Chondrocyte (in vitro differentiated cells): Measurements from ENCODE around the gene PPP1R14B. TPM values are rescaled to one million over a fixed set of nuclear protein-coding genes. Genes with fewer than 3 reads are reported as not detected.

ENCODE experiments used
- DNase-seq: peaks from one replicate; pipeline ENCODE4 v3.0.0; 2021; ENCODE audit warnings: mixed read lengths, low spot score
- H3K27ac Mint-ChIP-seq: one replicate; pipeline ENCODE4 v1.8.0; 2021; ENCODE audit warnings: mild to moderate bottlenecking, moderate library complexity, mixed read lengths; ENCODE audit not compliant: unreplicated experiment
- H3K27me3 Mint-ChIP-seq: 2 replicates; pipeline ENCODE4 v1.8.0; 2021; ENCODE audit warnings: low read depth, mixed read lengths
- H3K36me3 Mint-ChIP-seq: 2 replicates; pipeline ENCODE4 v1.8.0; 2021; ENCODE audit warnings: low read depth, mixed read lengths
- H3K4me1 Mint-ChIP-seq: 2 replicates; pipeline ENCODE4 v1.8.0; 2021; ENCODE audit warnings: low read depth, mild to moderate bottlenecking, mixed read lengths
- H3K4me3 Mint-ChIP-seq: one replicate; pipeline ENCODE4 v1.8.0; 2021; ENCODE audit warnings: mild to moderate bottlenecking, moderate library complexity, mixed read lengths; ENCODE audit not compliant: unreplicated experiment
- H3K9me3 Mint-ChIP-seq: 2 replicates; pipeline ENCODE4 v1.8.0; 2021; ENCODE audit warnings: low read depth, mixed read lengths
- total RNA-seq: library from RNA; stranded (reverse); gene quantifications from 3 replicates; pipeline ENCODE4 v1.2.1, GENCODE V29; 2021
- TF ChIP-seq, protein P1 (sequence below): fragments of 200-600 bp; sonication (generic); IDR thresholded peaks from 2 replicates; pipeline ENCODE4 v1.5.0; 2021; ENCODE audit warnings: antibody characterized with exemption, mild to moderate bottlenecking, moderate library complexity

Gene PPP1R14B
- total RNA-seq, 1 donor from 2014 or later: 322 TPM

DNA sequence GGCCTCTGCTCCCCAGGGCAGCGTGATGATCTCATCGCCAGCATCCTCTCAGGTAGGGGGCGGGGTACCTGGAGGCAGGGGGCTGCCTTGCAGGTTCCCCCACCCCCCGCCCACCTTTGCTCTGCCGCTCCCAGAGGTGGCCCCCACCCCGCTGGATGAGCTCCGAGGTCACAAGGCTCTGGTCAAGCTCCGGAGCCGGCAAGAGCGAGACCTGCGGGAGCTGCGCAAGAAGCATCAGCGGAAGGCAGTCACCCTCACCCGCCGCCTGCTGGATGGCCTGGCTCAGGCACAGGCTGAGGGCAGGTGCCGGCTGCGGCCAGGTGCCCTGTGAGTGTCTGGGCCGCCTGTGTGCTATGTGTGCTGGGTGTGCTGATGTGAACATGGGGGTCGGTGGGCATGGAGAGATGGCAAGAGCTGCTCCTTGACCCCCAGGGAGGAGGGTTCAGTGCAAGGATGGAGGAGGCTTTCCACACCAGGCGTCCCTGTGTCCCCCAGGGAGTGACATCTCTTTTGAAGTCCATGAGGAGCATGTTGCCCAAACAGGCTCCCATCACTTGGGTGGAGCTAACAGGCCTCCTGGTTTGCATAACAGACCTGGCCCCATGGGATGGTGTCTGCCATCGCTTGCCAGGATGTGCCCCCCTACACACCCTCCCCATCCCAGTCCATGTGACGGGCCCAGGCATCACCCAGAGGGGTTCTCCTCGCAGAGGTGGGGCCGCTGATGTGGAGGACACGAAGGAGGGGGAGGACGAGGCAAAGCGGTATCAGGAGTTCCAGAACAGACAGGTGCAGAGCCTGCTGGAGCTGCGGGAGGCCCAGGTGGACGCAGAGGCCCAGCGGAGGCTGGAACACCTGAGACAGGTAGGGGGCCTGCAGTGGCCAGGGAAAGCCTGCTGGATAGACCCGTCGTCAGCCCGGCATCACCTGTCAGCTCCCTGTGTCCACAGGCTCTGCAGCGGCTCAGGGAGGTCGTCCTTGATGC, 18.7 kb upstream of the PPP1R14B start:
- TF ChIP-seq, protein P1, sequence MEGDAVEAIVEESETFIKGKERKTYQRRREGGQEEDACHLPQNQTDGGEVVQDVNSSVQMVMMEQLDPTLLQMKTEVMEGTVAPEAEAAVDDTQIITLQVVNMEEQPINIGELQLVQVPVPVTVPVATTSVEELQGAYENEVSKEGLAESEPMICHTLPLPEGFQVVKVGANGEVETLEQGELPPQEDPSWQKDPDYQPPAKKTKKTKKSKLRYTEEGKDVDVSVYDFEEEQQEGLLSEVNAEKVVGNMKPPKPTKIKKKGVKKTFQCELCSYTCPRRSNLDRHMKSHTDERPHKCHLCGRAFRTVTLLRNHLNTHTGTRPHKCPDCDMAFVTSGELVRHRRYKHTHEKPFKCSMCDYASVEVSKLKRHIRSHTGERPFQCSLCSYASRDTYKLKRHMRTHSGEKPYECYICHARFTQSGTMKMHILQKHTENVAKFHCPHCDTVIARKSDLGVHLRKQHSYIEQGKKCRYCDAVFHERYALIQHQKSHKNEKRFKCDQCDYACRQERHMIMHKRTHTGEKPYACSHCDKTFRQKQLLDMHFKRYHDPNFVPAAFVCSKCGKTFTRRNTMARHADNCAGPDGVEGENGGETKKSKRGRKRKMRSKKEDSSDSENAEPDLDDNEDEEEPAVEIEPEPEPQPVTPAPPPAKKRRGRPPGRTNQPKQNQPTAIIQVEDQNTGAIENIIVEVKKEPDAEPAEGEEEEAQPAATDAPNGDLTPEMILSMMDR: no peak
- DNase-seq: no peak
- H3K4me1 Mint-ChIP-seq: peaks cover 21% of the 10 kb centered on the region
- H3K27ac Mint-ChIP-seq: no peak overlapping the region
- no peak overlapping the region for H3K4me3 Mint-ChIP-seq
- peaks cover 17% of the 10 kb centered on the region for H3K36me3 Mint-ChIP-seq
- H3K27me3 Mint-ChIP-seq: no peaks in the 10 kb centered on the region
- no peaks in the 10 kb centered on the region for H3K9me3 Mint-ChIP-seq

DNA sequence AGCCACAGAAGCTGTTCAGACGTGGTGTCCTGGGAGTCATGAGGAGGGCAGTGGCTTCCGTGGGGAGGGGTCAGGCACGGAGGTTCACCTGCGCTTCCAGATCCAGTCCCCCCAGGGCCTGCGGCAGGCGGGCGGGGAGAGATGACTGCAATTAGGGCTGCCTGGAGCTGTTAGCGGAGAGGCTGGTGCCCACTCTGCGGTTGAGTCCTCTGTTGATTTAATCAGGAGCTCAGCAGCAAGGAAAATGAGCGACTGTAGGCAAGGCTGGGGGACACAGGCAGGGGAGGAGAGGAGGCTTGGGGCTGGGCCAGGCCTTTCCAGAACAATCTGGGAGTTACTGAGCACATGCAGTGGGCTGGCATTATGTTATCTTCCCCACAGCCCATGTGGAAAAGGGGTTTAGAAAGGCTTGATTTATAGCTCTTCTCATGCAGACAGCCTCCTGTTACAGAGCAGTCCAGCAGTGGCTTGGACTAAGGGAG, 17.7 kb upstream of the PPP1R14B start:
- DNase-seq: no peak
- no peaks in the 10 kb centered on the region for H3K9me3 Mint-ChIP-seq
- H3K4me1 Mint-ChIP-seq: peaks cover 21% of the 10 kb centered on the region

DNA sequence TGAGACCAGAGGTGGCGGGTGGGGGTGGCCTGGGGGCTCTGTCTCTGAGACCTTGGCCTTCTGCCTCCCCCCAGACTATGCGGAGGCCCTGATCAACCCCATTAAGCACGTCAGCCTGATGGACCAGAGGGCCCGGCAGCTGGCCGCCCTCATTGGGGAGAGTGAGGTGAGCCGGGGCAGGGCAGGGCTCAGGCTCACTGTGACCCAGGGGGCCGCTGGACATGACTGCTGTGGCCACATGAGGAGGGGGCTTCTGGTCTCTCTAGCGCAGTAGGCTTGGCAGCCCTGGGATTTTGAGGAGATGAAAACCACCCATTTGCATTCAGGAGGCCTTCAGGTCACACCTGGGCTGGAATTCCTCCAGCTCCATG, 17.2 kb upstream of the PPP1R14B start:
- H3K9me3 Mint-ChIP-seq: no peaks in the 10 kb centered on the region
- TF ChIP-seq, protein P1: no peak
- H3K27me3 Mint-ChIP-seq: no peaks in the 10 kb centered on the region
- H3K4me1 Mint-ChIP-seq: peaks cover 19% of the 10 kb centered on the region
- H3K27ac Mint-ChIP-seq: no peak overlapping the region
- H3K4me3 Mint-ChIP-seq: no peak overlapping the region
- no peak for DNase-seq
- H3K36me3 Mint-ChIP-seq: peaks cover 28% of the 10 kb centered on the region

More for the DNA sequence above, 17.7 kb upstream of the PPP1R14B start:
- Mint-ChIP-seq H3K27me3 (no peaks in the 10 kb centered on the region), H3K27ac (no peak overlapping the region), H3K4me3 (no peak overlapping the region), H3K36me3 (peaks cover 26% of the 10 kb centered on the region)
- TF ChIP-seq, protein P1: no peak

DNA sequence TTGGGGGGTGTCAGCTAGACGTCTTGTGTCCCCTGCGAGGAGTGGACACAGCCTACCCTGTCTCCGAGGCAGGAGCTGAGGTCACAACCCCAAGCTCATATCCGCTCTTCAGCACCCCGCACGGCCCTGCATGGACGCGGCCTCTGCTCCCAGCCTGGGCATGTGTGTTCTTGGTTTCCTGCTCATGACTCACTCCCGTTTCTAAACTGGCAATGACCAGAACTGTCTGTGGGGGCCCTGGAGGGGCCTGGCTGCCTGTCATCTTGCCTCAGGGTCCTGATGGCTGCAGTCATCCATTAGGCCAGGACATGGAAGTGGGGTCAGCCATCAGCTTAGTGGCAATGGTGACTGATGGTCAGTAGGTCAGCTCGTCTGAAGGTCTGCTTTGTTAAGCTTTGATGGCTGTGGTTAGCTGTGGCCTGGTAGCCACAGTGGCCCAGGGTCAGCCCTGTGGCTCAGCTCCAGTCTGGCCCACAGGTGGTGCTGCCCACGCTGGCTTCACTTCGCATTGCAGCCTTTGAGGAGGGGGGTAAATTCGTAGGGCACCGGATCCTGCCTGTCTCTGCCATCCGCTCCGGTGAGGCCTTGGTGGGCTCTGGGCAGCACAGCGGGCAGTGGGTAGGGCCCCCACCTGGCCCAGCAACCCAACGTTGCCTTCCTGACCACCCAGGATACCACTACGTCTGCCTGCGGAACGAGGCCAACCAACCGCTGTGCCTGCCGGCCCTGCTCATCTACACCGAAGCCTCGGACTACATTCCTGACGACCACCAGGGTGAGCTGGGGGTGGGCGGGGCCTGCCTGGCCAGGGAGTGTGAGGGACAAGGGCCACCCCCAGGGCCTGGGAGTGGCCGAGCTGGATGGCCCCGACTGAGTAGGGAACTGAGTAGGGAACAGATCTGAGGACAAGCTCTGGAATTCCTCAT, 16.5 kb upstream of the PPP1R14B start:
- TF ChIP-seq, protein P1: no peak
- peak overlapping the region; percentile 59 for H3K27ac Mint-ChIP-seq
- no peaks in the 10 kb centered on the region for H3K27me3 Mint-ChIP-seq
- no peak for DNase-seq
- H3K4me3 Mint-ChIP-seq: no peak overlapping the region
- peaks cover 13% of the 10 kb centered on the region for H3K4me1 Mint-ChIP-seq
- H3K36me3 Mint-ChIP-seq: peaks cover 30% of the 10 kb centered on the region
- no peaks in the 10 kb centered on the region for H3K9me3 Mint-ChIP-seq
